Ectodermal cell (in vitro differentiated cells): ENCODE data around the gene SCN10A.

Experiments used
- H3K27ac ChIP-seq: 2 replicates; pipeline ENCODE4 v1.7.0; 2013; ENCODE audit warnings: mild to moderate bottlenecking, low read depth, low read length; ENCODE audit not compliant: insufficient read depth, poor library complexity, severe bottlenecking
- H3K27me3 ChIP-seq: 2 replicates; pipeline ENCODE4 v1.7.0; 2013; ENCODE audit warnings: mild to moderate bottlenecking, low read length; ENCODE audit not compliant: insufficient read depth, control insufficient read depth, poor library complexity, severe bottlenecking
- H3K36me3 ChIP-seq: one replicate; pipeline ENCODE4 v1.7.0; 2013; ENCODE audit warnings: low read length; ENCODE audit not compliant: control insufficient read depth, insufficient read depth
- H3K4me1 ChIP-seq: one replicate; pipeline ENCODE4 v1.7.0; 2013; ENCODE audit warnings: low read length; ENCODE audit not compliant: control insufficient read depth, insufficient read depth
- H3K4me3 ChIP-seq: 2 replicates; pipeline ENCODE4 v1.7.0; 2013; ENCODE audit warnings: low read depth, low read length, control low read depth; ENCODE audit not compliant: insufficient read depth
- H3K9me3 ChIP-seq: 2 replicates; pipeline ENCODE4 v1.7.0; 2013; ENCODE audit warnings: mild to moderate bottlenecking, low read length, moderate library complexity; ENCODE audit not compliant: control insufficient read depth
- WGBS, 2 experiments: methylation state at CpG; one replicate each; pipeline ENCODE4 v1.1.7; 2013; ENCODE audit warnings: missing lambda C conversion rate in 2 of 2; 5-methylcytosine and 5-hydroxymethylcytosine counted together

SCN10A gene

DNA sequence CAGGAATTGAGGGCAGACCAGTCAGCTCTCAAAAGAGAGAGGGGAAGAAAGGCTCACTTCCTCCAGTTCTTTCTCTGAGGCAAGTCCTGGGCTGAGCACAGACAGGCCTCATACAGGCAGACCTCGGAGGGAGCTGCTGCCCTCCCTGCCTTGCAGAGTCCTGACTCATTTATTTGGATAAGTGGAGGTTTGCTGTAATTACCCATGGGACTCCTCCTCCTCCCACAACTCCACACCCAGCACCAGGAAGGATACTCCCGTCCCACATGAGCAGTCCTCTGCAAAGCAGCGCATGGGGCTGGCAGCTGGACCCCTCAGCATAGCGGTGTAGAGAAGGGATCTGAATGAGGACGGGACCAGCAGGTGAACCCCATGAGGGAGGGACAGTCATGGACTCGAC is 13.4 kb upstream of the SCN10A start:
- Histone ChIP-seq H3K36me3 (no peaks in the 10 kb centered on the region), H3K27me3 (no peaks in the 10 kb centered on the region), H3K4me3 (no peak overlapping the region), H3K9me3 (no peaks in the 10 kb centered on the region), H3K27ac (no peak overlapping the region), H3K4me1 (peaks cover 6% of the 10 kb centered on the region)
- 79 to 92% methylated on average over 6 of the region's 6 CpGs for WGBS, 2 experiments

DNA sequence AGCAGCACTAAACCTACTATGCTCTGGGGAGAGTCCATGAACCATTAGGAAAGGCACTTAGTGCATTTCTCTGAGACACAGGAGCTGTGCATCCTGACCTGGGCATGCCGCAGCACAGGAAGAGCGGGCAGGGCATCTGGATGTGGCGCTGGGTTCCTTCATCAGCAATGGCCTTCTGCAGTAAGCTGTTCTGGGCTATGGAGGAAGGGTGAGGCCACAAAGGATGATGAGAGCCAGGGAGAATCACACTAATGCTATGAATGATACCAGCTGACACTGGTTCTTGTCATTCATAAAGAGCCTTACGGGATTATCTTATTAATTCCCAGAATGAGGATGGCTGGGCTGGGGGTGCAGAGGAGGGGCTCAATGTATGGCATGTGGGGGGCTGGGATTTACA is 12.7 kb upstream of the SCN10A start:
- no peaks in the 10 kb centered on the region for H3K36me3 ChIP-seq
- 94 to 95% methylated on average over 4 of the region's 4 CpGs for WGBS, 2 experiments
- no peaks in the 10 kb centered on the region for H3K9me3 ChIP-seq
- H3K27ac ChIP-seq, result no peak overlapping the region
- no peak overlapping the region for H3K4me3 ChIP-seq
- no peaks in the 10 kb centered on the region for H3K4me1 ChIP-seq
- no peaks in the 10 kb centered on the region for H3K27me3 ChIP-seq

DNA sequence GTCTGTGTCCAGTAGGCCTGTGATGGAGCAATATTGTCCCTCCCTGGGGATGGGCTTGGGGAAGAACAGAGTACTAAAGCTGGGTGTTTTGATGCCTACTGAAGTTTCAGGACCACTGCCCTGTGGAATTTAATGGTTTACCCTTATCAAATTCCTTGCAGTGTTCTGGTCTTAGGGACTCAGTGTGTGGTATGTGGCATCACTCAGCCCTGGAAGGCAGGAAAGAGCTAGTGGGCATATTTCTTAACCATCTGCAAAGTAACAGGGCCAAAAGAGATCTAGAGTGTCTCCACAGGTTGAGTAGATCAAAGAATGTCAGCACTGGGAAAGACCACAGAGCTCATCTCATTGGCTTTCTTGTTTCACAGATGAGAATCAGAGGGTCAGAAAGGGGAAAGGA is 11.8 kb upstream of the SCN10A start:
- no peaks in the 10 kb centered on the region for H3K4me1 ChIP-seq
- no peaks in the 10 kb centered on the region for H3K9me3 ChIP-seq
- no peaks in the 10 kb centered on the region for H3K36me3 ChIP-seq
- no peak overlapping the region for H3K4me3 ChIP-seq
- H3K27ac ChIP-seq, result no peak overlapping the region
- no peaks in the 10 kb centered on the region for H3K27me3 ChIP-seq

DNA sequence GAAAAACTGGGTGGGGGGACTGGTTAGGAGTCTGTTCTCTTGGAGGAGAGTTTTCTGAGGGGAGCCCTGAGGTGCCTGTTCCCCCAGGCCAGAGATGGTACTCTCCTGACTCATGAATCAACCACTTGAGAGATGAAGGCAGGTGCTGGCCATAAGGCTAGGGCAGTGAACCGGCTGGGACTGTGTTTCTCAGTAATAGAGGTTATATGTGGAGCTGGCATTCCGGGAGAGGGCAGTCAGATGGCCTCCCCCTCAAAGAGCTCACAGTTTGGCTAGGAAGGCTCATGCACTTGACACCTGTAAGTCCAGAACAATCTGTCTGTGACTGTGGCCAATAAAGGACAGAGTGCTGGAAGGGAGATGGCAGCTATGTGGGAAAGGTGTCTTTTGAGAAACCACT is 10.0 kb upstream of the SCN10A start:
- H3K9me3 ChIP-seq, result no peaks in the 10 kb centered on the region
- 84 to 87% methylated on average over 2 of the region's 2 CpGs for WGBS, 2 experiments
- H3K27me3 ChIP-seq, result no peaks in the 10 kb centered on the region
- H3K4me1 ChIP-seq, result no peaks in the 10 kb centered on the region
- no peaks in the 10 kb centered on the region for H3K36me3 ChIP-seq
- H3K27ac ChIP-seq, result no peak overlapping the region
- no peak overlapping the region for H3K4me3 ChIP-seq

DNA sequence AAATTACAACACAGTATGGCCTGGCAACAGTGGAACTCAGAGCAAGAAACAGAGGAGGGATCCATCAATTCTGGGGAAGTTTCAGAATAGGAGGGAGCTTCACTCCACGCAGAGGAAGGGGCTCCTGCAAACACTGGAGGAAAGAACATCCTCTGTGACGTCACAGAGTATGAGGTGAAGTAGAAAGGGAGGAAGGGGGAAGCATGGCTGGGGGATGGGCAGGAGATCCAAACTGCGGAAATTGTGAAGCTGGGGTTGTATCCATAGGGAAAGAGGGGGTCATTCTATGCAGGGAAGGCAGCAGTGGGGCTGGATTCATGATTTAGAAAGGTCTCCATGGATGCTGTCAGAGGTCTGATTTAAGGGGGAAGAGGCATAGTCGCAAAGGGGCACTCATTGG is 8.3 kb upstream of the SCN10A start:
- no peaks in the 10 kb centered on the region for H3K36me3 ChIP-seq
- H3K4me3 ChIP-seq, result no peak overlapping the region
- H3K4me1 ChIP-seq, result no peaks in the 10 kb centered on the region
- H3K9me3 ChIP-seq, result no peaks in the 10 kb centered on the region
- WGBS, 2 experiments, result 92 to 93% methylated on average over 4 of the region's 4 CpGs
- H3K27me3 ChIP-seq, result no peaks in the 10 kb centered on the region
- no peak overlapping the region for H3K27ac ChIP-seq

DNA sequence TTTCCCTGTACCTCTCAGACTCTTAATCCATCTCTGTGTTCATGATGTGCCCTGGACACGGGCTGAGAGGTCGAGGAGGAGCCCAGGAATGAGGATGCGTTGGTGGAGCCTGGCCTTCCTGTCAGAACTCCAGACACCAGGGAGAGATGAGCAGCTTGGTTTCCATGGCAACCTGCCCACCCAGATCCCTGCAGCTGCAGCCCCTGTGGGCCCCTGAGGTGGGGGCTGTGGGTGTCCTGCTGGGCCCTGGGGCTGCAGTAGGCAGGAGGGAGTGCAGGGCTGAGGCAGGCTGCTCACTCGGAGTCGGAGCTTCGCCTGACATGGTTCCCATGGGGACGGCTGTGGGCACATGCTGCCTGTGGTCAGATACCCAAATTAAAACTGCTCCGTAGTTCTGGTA is 7.7 kb upstream of the SCN10A start:
- H3K9me3 ChIP-seq, result no peaks in the 10 kb centered on the region
- H3K27ac ChIP-seq, result no peak overlapping the region
- H3K4me3 ChIP-seq, result no peak overlapping the region
- H3K4me1 ChIP-seq, result no peaks in the 10 kb centered on the region
- 85 to 91% methylated on average over 8 of the region's 8 CpGs for WGBS, 2 experiments
- H3K27me3 ChIP-seq, result no peaks in the 10 kb centered on the region
- no peaks in the 10 kb centered on the region for H3K36me3 ChIP-seq

DNA sequence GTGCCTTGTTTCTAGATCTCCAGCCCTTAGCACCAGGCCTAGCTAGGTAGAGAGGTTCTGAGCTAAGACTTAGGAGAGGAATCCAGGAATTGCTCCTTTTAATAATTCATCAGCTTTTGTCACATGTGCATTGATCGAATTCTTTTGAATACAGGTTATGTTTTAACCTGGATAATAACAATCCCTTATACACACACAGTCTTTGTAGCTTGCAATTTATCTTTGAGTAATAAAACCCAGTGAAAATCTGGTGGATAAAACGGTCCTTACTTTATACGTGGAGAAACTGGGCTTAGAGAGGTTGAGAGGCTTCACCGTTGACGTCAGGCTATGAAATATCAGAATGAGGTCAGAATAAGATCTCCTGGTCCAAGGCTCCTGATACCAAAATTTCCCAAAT is 7.2 kb upstream of the SCN10A start:
- WGBS, 2 experiments, result 94 to 96% methylated on average over 4 to 5 of the region's 5 CpGs
- Histone ChIP-seq H3K27me3 (no peaks in the 10 kb centered on the region), H3K4me3 (no peak overlapping the region), H3K9me3 (no peaks in the 10 kb centered on the region), H3K27ac (no peak overlapping the region), H3K4me1 (no peaks in the 10 kb centered on the region), H3K36me3 (no peaks in the 10 kb centered on the region)

DNA sequence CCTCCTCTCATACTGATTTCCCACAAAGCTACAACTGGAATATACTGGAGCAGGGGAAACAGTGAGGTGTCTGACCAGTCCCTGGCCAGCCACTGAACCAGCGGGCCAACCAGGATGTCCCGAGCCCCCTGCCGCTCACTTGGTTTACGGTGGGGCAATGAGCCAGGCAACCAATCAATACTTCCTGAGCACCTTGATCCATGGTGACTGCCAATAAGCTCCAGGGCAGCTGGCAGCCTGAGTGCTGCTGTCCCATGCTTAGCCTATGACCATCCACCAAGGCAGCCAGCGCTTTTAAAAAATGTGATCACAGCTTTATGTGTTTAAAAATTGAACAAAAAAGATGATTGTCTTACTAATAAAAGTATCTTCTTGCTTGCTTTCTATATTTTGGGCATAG is 4.2 kb downstream of the SCN10A start:
- Histone ChIP-seq H3K4me1 (no peaks in the 10 kb centered on the region), H3K27ac (no peak overlapping the region), H3K4me3 (no peak overlapping the region), H3K27me3 (no peaks in the 10 kb centered on the region), H3K9me3 (no peaks in the 10 kb centered on the region), H3K36me3 (no peaks in the 10 kb centered on the region)
- 81 to 82% methylated on average over 4 to 5 of the region's 5 CpGs for WGBS, 2 experiments

DNA sequence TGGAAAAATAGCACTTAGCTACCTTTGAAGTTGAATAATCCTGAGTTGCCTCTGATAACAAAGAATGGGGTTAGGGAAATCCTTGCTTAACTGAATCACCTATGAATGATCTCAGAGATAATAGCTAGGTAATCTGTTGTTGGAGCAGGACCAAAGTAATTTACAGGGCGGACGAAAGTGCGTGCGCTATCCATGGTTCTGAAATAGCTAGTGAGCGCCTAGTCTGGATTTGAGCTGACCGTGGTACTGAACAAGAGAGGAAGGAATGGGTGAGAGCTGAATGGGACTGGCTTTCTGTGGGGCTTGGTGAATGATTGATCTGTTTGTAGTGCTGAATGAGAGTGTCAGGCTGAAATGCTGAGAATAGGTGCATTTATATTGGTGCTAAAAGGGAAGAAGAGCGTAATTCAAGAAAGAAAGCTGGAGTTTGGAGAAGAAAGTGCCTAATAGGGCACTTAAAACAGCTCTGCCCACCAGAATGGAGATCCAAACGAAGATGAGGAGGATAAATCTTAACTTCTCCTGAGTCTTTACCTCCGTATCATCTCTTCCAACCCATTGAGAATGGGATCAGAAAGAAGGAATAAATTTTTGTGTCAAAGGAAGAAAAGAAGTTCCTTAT is 10.1 kb downstream of the SCN10A start:
- Histone ChIP-seq H3K27me3 (peaks cover 6% of the 10 kb centered on the region), H3K4me1 (no peaks in the 10 kb centered on the region), H3K27ac (no peak overlapping the region), H3K9me3 (no peaks in the 10 kb centered on the region), H3K36me3 (no peaks in the 10 kb centered on the region), H3K4me3 (no peak overlapping the region)
- 14 to 24% methylated on average over 8 to 9 of the region's 9 CpGs for WGBS, 2 experiments

DNA sequence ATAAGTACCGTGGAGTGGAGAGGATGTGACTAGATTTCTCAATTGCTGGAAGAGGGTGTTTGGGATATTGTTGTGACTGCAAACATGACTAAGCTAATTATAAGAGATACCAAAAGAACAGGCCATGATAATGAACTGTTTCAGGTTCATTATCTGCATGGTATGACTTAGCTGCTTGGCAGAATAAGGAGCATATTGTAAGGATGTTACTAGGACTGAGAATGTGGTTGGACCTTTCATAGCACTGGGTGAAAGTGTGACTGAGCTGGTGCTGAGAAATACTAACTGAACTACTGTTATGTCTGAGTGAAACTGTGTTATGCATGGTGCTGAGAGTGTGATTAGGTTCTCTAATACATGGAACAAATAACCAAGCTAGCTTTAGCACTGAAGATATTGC is 11.0 kb downstream of the SCN10A start:
- Histone ChIP-seq H3K9me3 (no peaks in the 10 kb centered on the region), H3K36me3 (no peaks in the 10 kb centered on the region), H3K27ac (no peak overlapping the region), H3K4me1 (no peaks in the 10 kb centered on the region), H3K27me3 (peaks cover 6% of the 10 kb centered on the region), H3K4me3 (no peak overlapping the region)
- WGBS, 2 experiments, result 89 to 90% methylated on average over 1 of the region's 1 CpG

DNA sequence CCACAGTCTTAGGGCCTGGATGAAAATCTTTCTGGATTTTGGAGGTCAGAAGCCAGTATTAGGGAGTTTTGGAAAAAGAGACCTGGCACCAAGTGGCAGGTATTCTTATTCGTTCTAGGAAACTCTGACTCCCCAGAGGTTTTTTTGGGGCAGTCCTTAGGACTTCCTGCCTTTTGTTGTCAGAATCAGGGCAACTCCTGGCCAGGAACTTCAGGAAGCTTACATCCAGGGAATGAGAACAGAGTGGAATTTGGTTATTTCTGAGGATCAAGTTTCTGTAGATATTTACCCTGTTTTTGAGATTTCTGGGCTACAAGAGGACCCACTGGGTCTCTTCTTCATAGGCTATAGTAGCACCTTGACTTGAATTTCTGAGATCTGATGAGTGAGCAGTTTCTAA is 15.5 kb downstream of the SCN10A start:
- Histone ChIP-seq H3K4me1 (no peaks in the 10 kb centered on the region), H3K4me3 (no peak overlapping the region), H3K27ac (no peak overlapping the region), H3K36me3 (no peaks in the 10 kb centered on the region), H3K9me3 (no peaks in the 10 kb centered on the region), H3K27me3 (peaks cover 6% of the 10 kb centered on the region)
- WGBS, 2 experiments, result 57 to 66% methylated on average over 1 of the region's 1 CpG
